ENCODE measurements around the gene YBX1.
A peak's percentile ranks its signal among the peaks of the same experiment; 100 is the strongest.

Gene YBX1

GRCh38 chr1:42730002-42730401 is 47.8 kb downstream of the YBX1 start:
- Histone ChIP-seq H3K27ac (replicated peaks) (no peak overlapping the region), H3K27me3 (ENCODE audit: insufficient read depth, poor library complexity, severe bottlenecking) (no peaks in the 10 kb centered on the region), H3K4me3 (replicated peaks; ENCODE audit: insufficient read depth, low read length) (no peak overlapping the region)
- TF ChIP-seq, protein P1, sequence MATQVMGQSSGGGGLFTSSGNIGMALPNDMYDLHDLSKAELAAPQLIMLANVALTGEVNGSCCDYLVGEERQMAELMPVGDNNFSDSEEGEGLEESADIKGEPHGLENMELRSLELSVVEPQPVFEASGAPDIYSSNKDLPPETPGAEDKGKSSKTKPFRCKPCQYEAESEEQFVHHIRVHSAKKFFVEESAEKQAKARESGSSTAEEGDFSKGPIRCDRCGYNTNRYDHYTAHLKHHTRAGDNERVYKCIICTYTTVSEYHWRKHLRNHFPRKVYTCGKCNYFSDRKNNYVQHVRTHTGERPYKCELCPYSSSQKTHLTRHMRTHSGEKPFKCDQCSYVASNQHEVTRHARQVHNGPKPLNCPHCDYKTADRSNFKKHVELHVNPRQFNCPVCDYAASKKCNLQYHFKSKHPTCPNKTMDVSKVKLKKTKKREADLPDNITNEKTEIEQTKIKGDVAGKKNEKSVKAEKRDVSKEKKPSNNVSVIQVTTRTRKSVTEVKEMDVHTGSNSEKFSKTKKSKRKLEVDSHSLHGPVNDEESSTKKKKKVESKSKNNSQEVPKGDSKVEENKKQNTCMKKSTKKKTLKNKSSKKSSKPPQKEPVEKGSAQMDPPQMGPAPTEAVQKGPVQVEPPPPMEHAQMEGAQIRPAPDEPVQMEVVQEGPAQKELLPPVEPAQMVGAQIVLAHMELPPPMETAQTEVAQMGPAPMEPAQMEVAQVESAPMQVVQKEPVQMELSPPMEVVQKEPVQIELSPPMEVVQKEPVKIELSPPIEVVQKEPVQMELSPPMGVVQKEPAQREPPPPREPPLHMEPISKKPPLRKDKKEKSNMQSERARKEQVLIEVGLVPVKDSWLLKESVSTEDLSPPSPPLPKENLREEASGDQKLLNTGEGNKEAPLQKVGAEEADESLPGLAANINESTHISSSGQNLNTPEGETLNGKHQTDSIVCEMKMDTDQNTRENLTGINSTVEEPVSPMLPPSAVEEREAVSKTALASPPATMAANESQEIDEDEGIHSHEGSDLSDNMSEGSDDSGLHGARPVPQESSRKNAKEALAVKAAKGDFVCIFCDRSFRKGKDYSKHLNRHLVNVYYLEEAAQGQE (IDR thresholded peaks at IDR 0.05; ENCODE audit: insufficient replicate concordance, low read depth): no peak
- no peak for TF ChIP-seq GABPA (IDR thresholded peaks at IDR 0.05; ENCODE audit: low read depth)
- no peak for DNase-seq (ENCODE audit: low read depth in 1 of 2, low spot score in 1 of 2)

GRCh38 chr1:42730988-42731387 is 48.8 kb downstream of the YBX1 start:
- H3K27ac ChIP-seq (replicated peaks): no peak overlapping the region
- H3K4me3 ChIP-seq (replicated peaks; ENCODE audit: insufficient read depth, low read length): no peak overlapping the region
- TF ChIP-seq, protein P2, sequence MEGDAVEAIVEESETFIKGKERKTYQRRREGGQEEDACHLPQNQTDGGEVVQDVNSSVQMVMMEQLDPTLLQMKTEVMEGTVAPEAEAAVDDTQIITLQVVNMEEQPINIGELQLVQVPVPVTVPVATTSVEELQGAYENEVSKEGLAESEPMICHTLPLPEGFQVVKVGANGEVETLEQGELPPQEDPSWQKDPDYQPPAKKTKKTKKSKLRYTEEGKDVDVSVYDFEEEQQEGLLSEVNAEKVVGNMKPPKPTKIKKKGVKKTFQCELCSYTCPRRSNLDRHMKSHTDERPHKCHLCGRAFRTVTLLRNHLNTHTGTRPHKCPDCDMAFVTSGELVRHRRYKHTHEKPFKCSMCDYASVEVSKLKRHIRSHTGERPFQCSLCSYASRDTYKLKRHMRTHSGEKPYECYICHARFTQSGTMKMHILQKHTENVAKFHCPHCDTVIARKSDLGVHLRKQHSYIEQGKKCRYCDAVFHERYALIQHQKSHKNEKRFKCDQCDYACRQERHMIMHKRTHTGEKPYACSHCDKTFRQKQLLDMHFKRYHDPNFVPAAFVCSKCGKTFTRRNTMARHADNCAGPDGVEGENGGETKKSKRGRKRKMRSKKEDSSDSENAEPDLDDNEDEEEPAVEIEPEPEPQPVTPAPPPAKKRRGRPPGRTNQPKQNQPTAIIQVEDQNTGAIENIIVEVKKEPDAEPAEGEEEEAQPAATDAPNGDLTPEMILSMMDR (IDR thresholded peaks at IDR 0.05; ENCODE audit: insufficient read depth, low read length): no peak
- TF ChIP-seq GABPA (IDR thresholded peaks at IDR 0.05; ENCODE audit: low read depth): no peak
- TF ChIP-seq POLR2AphosphoS5 (IDR thresholded peaks at IDR 0.05; ENCODE audit: low read depth): no peak
- TF ChIP-seq, protein P1 (IDR thresholded peaks at IDR 0.05; ENCODE audit: insufficient replicate concordance, low read depth): no peak
- TF ChIP-seq SPI1 (IDR thresholded peaks at IDR 0.05; ENCODE audit: borderline replicate concordance, low read depth): no peak
- peak in 1 of 2 experiments; percentile 25 for DNase-seq (ENCODE audit: low read depth in 1 of 2, low spot score in 1 of 2)
- no peaks in the 10 kb centered on the region for H3K27me3 ChIP-seq (ENCODE audit: insufficient read depth, poor library complexity, severe bottlenecking)

DNA sequence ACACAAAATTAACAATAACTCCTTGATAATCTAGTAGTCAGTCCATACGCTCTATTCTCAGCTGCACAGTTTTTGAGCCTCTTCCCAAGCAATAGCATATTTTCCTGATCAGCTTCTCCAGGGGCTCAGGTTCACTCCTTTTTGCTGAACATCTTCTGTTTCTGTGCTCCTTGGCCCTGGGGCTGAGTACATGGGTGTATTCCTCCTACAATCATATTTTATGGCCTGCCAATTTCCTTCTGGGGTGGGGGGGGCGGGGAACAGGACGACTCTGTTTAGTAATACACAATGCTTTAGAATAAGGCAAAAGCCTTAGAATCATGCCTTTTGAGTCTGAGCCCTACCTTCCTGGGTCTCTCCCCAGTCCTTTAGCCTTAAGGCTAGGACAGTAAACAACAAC is 49.4 kb downstream of the YBX1 start:
- H3K27ac ChIP-seq (replicated peaks): no peak overlapping the region
- H3K27me3 ChIP-seq (ENCODE audit: insufficient read depth, poor library complexity, severe bottlenecking): no peaks in the 10 kb centered on the region
- no peak overlapping the region for H3K4me3 ChIP-seq (replicated peaks; ENCODE audit: insufficient read depth, low read length)
- no peak for TF ChIP-seq GABPA (IDR thresholded peaks at IDR 0.05; ENCODE audit: low read depth)
- no peak for TF ChIP-seq SPI1 (IDR thresholded peaks at IDR 0.05; ENCODE audit: borderline replicate concordance, low read depth)
- TF ChIP-seq, protein P1 (IDR thresholded peaks at IDR 0.05; ENCODE audit: insufficient replicate concordance, low read depth): no peak
- TF ChIP-seq, protein P2 (IDR thresholded peaks at IDR 0.05; ENCODE audit: insufficient read depth, low read length): no peak
- no peak for TF ChIP-seq POLR2AphosphoS5 (IDR thresholded peaks at IDR 0.05; ENCODE audit: low read depth)
- no peak for DNase-seq (ENCODE audit: low read depth in 1 of 2, low spot score in 1 of 2)

All from HL-60 (cell line).